Mesendoderm (in vitro differentiated cells): ENCODE data around the gene ANK3.

Experiments
- DNase-seq: peaks from one replicate; pipeline ENCODE4 v3.0.0; 2013
- H2AK5ac ChIP-seq: 2 replicates; pipeline ENCODE4 v1.6.1; 2013; ENCODE audit warnings: low read length, inconsistent platforms
- H2BK120ac ChIP-seq: 2 replicates; pipeline ENCODE4 v1.6.1; 2013; ENCODE audit warnings: low read depth, mild to moderate bottlenecking, low read length, moderate library complexity, mixed read lengths
- H2BK15ac ChIP-seq: replicated peaks from 2 replicates; pipeline ENCODE4 v1.6.1; 2013; ENCODE audit warnings: low read depth, mild to moderate bottlenecking, moderate library complexity
- H2BK5ac ChIP-seq: 2 replicates; pipeline ENCODE4 v1.6.1; 2013; ENCODE audit warnings: low read length, inconsistent platforms
- H3K18ac ChIP-seq: 2 replicates; pipeline ENCODE4 v1.6.1; 2013; ENCODE audit warnings: mild to moderate bottlenecking, low read length, mixed read lengths
- H3K23ac ChIP-seq: one replicate; pipeline ENCODE4 v1.6.1; 2013; ENCODE audit warnings: low read length
- H3K27ac ChIP-seq: 2 replicates; pipeline ENCODE4 v1.5.1; 2013; ENCODE audit warnings: low read depth, mild to moderate bottlenecking, inconsistent platforms, low read length, moderate library complexity
- H3K27me3 ChIP-seq: 2 replicates; pipeline ENCODE4 v1.6.1; 2013; ENCODE audit warnings: low read length, control low read depth, mild to moderate bottlenecking, inconsistent platforms; ENCODE audit not compliant: insufficient read depth, poor library complexity
- H3K36me3 ChIP-seq: 2 replicates; pipeline ENCODE4 v1.6.1; 2013; ENCODE audit warnings: low read length, inconsistent platforms; ENCODE audit not compliant: control insufficient read depth, insufficient read depth
- H3K4ac ChIP-seq: one replicate; pipeline ENCODE4 v1.6.1; 2013; ENCODE audit warnings: low read depth, mild to moderate bottlenecking, low read length, moderate library complexity
- H3K4me1 ChIP-seq: 2 replicates; pipeline ENCODE4 v1.6.1; 2013; ENCODE audit warnings: low read depth, low read length, inconsistent platforms; ENCODE audit not compliant: control insufficient read depth
- H3K4me2 ChIP-seq: 2 replicates; pipeline ENCODE4 v1.6.1; 2013; ENCODE audit warnings: low read length
- H3K4me3 ChIP-seq: 2 replicates; pipeline ENCODE4 v1.5.1; 2013; ENCODE audit warnings: mild to moderate bottlenecking, low read length
- H3K56ac ChIP-seq: one replicate; pipeline ENCODE4 v1.6.1; 2013; ENCODE audit warnings: low read length
- H3K79me1 ChIP-seq: 2 replicates; pipeline ENCODE4 v1.6.1; 2013; ENCODE audit warnings: low read length, inconsistent platforms
- H3K79me2 ChIP-seq: 2 replicates; pipeline ENCODE4 v1.6.1; 2013; ENCODE audit warnings: mild to moderate bottlenecking, low read length; ENCODE audit not compliant: control insufficient read depth, insufficient read depth
- H3K9ac ChIP-seq: 2 replicates; pipeline ENCODE4 v1.6.1; 2013; ENCODE audit warnings: low read length, inconsistent platforms
- H4K5ac ChIP-seq: one replicate; pipeline ENCODE4 v1.6.1; 2013; ENCODE audit warnings: low read length
- H4K8ac ChIP-seq: one replicate; pipeline ENCODE4 v1.6.1; 2013; ENCODE audit warnings: low read depth, mild to moderate bottlenecking, control low read depth, low read length, moderate library complexity
- WGBS: extraction: QIAGEN DNeasy Blood & Tissue Kit; methylation state at CpG from one replicate; pipeline ENCODE4 v1.1.7; 2013; ENCODE audit warnings: low lambda C conversion rate, missing lambda C conversion rate; ENCODE audit not compliant: insufficient coverage; ENCODE audit errors: extremely low coverage; 5-methylcytosine and 5-hydroxymethylcytosine counted together

ANK3 gene

GRCh38 chr10:60189861-60190475, 199.7 kb downstream of the ANK3 start:
- Histone ChIP-seq H2BK15ac (no peak overlapping the region), H3K4me1 (peaks cover 5% of the 10 kb centered on the region), H3K4me3 (no peak overlapping the region), H3K27ac (no peak overlapping the region), H2BK5ac (no peak overlapping the region), H3K79me2 (no peaks in the 10 kb centered on the region), H3K56ac (no peak overlapping the region), H3K27me3 (no peaks in the 10 kb centered on the region), H4K8ac (no peak overlapping the region), H3K23ac (no peak overlapping the region), H3K4me2 (no peak overlapping the region), H3K9ac (no peak overlapping the region), H4K5ac (no peak overlapping the region), H2BK120ac (no peak overlapping the region), H3K18ac (no peak overlapping the region), H3K4ac (no peak overlapping the region), H2AK5ac (no peak overlapping the region), H3K36me3 (no peaks in the 10 kb centered on the region), H3K79me1 (no peaks in the 10 kb centered on the region)
- no CpG with 5 or more reads among the region's 1 CpG for WGBS
- DNase-seq = peak; percentile 84

DNA sequence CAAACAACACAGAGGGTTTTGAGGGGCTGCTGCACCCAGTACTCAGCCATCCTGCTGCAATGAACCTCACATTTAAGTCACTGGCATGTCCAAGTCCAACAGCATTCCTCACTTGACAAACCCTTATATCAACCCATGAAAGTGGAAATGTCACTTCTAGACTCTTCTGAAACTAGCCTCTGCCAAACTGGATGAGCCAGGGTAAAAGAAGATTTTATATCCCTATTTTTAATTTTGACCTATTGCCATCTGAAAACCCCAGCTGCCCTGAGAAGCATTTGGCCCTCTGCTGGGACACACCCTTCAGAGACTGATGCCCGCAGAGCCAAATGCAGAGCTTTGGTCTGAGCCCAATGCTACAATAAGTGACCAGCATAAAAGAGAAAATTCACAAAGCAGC, 201.1 kb downstream of the ANK3 start:
- H3K27ac ChIP-seq = no peak overlapping the region
- no peak overlapping the region for H2BK120ac ChIP-seq
- no peak overlapping the region for H3K23ac ChIP-seq
- no peak overlapping the region for H3K4ac ChIP-seq
- WGBS = no CpG with 5 or more reads among the region's 1 CpG
- no peaks in the 10 kb centered on the region for H3K79me2 ChIP-seq
- H3K4me3 ChIP-seq = no peak overlapping the region
- H3K79me1 ChIP-seq = no peaks in the 10 kb centered on the region
- no peaks in the 10 kb centered on the region for H3K27me3 ChIP-seq
- H4K5ac ChIP-seq = no peak overlapping the region
- no peak overlapping the region for H3K56ac ChIP-seq
- H2BK15ac ChIP-seq = no peak overlapping the region
- no peak overlapping the region for H4K8ac ChIP-seq
- DNase-seq = no peak
- H3K4me2 ChIP-seq = no peak overlapping the region
- no peak overlapping the region for H2BK5ac ChIP-seq
- no peak overlapping the region for H2AK5ac ChIP-seq
- no peak overlapping the region for H3K18ac ChIP-seq
- H3K9ac ChIP-seq = no peak overlapping the region
- H3K4me1 ChIP-seq = peaks cover 5% of the 10 kb centered on the region
- no peaks in the 10 kb centered on the region for H3K36me3 ChIP-seq

DNA sequence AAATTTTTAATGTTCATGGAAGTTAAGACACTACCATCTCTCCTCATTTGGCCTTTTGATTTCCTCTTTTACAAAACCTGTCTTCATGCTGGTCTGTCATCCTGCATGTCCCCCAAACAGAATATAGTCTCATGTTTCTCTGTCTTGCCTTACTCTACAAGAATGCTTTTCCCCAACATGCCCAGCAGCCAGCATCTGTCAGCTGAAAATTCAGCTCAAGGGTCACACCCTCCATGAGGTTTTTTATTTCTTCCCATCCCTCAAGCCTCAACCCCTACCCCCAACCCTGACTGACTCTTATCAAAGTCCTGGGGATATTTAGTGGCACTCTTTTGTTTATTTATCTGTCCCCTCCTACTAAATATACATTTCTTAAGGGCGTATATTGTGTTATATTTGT, 202.0 kb downstream of the ANK3 start:
- peaks cover 5% of the 10 kb centered on the region for H3K4me1 ChIP-seq
- H3K9ac ChIP-seq = no peak overlapping the region
- H3K79me1 ChIP-seq = no peaks in the 10 kb centered on the region
- DNase-seq = no peak
- H3K79me2 ChIP-seq = no peaks in the 10 kb centered on the region
- H3K27me3 ChIP-seq = no peaks in the 10 kb centered on the region
- H3K4me3 ChIP-seq = no peak overlapping the region
- no peak overlapping the region for H4K8ac ChIP-seq
- H2BK15ac ChIP-seq = no peak overlapping the region
- no peak overlapping the region for H2BK120ac ChIP-seq
- no CpG with 5 or more reads among the region's 1 CpG for WGBS
- H3K27ac ChIP-seq = no peak overlapping the region
- H3K4me2 ChIP-seq = no peak overlapping the region
- H3K36me3 ChIP-seq = no peaks in the 10 kb centered on the region
- no peak overlapping the region for H3K18ac ChIP-seq
- no peak overlapping the region for H3K56ac ChIP-seq
- H3K23ac ChIP-seq = no peak overlapping the region
- H2BK5ac ChIP-seq = no peak overlapping the region
- no peak overlapping the region for H2AK5ac ChIP-seq
- H3K4ac ChIP-seq = no peak overlapping the region
- no peak overlapping the region for H4K5ac ChIP-seq

DNA sequence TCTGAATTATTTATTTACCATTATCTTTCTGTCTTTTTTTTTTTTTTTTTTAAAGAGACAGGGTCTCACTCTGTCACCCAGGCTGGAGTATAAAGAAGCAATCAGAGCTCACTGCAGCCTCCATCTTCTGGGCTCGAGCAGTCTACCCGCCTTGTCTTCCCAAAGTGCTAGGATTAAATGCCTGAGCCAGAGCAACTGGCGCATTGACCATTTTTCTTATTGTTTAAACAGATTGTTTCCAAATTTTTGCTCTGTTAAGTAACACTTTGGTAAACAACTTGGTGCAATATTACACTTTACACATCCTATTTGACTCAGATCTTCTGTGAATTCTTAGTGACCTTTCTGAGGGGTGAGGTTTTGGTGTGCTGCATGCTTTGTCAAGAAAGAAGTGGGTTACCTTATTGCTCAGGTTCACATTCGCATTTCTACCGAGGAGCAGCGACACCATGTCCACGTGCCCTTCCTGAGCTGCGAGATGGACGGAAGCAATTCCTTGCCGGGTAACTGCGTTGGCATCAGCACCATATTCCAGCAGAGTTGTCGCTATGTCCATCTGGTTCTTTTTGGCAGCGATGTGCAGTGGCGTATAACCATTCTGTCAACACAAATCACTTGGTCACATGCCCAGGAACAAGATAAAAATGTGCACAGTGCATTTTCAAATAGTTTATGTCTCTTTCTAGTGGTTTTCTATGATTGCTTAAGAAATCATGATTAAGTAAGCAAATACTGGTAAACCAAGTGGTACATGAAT, 203.2 kb downstream of the ANK3 start:
- H3K56ac ChIP-seq = no peak overlapping the region
- DNase-seq = no peak
- WGBS = no CpG with 5 or more reads among the region's 14 CpGs
- H3K4me2 ChIP-seq = no peak overlapping the region
- H3K79me1 ChIP-seq = no peaks in the 10 kb centered on the region
- peaks cover 5% of the 10 kb centered on the region for H3K4me1 ChIP-seq
- no peak overlapping the region for H4K8ac ChIP-seq
- no peak overlapping the region for H2AK5ac ChIP-seq
- no peaks in the 10 kb centered on the region for H3K27me3 ChIP-seq
- H3K9ac ChIP-seq = no peak overlapping the region
- H3K36me3 ChIP-seq = no peaks in the 10 kb centered on the region
- no peak overlapping the region for H2BK15ac ChIP-seq
- no peak overlapping the region for H3K23ac ChIP-seq
- H2BK120ac ChIP-seq = no peak overlapping the region
- H3K79me2 ChIP-seq = no peaks in the 10 kb centered on the region
- H3K18ac ChIP-seq = no peak overlapping the region
- no peak overlapping the region for H4K5ac ChIP-seq
- H3K27ac ChIP-seq = no peak overlapping the region
- H3K4ac ChIP-seq = no peak overlapping the region
- H2BK5ac ChIP-seq = no peak overlapping the region
- H3K4me3 ChIP-seq = no peak overlapping the region

GRCh38 chr10:60185421-60185820, 204.3 kb downstream of the ANK3 start:
- Histone ChIP-seq H3K27ac (no peak overlapping the region), H3K4me1 (peaks cover 5% of the 10 kb centered on the region), H4K5ac (no peak overlapping the region), H3K56ac (no peak overlapping the region), H3K9ac (no peak overlapping the region), H2BK120ac (no peak overlapping the region), H3K79me2 (no peaks in the 10 kb centered on the region), H2BK5ac (no peak overlapping the region), H3K4ac (no peak overlapping the region), H3K79me1 (no peaks in the 10 kb centered on the region), H2BK15ac (no peak overlapping the region), H4K8ac (no peak overlapping the region), H3K23ac (no peak overlapping the region), H3K4me2 (no peak overlapping the region), H2AK5ac (no peak overlapping the region), H3K36me3 (no peaks in the 10 kb centered on the region), H3K4me3 (no peak overlapping the region), H3K18ac (no peak overlapping the region), H3K27me3 (no peaks in the 10 kb centered on the region)
- peak; percentile 35 for DNase-seq
- WGBS = no CpG with 5 or more reads among the region's 1 CpG
